ENCODE data around the gene PTPN21. TPM values are rescaled to one million over a fixed set of nuclear protein-coding genes. Genes with fewer than 3 reads are reported as not detected.

The PTPN21 gene
- total RNA-seq, 4 donors from 2014 or later, result 39.5 to 76.9 (median 64.0) TPM

DNA sequence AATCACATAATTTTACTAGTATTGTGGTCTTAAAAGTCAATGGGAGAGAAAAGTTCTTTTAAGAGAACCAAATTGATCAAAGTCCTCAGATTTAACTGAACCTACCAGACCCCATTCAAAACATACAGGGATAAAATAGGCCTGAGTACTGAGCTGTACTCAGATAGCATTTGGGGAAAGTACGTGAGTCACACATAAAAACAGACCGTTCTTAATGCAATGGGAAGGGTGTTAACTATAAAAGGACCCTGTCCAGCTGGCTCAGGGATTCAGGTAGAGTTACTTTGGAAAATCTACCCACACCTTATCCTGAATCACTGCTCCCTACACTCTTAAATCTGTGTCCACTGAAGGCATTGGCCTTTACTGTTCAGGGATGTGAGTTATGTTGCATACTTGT is 78.0 kb downstream of the PTPN21 start:
- TF ChIP-seq POLR2A (IDR thresholded peaks at IDR 0.05), result no peak
- TF ChIP-seq, protein P1, sequence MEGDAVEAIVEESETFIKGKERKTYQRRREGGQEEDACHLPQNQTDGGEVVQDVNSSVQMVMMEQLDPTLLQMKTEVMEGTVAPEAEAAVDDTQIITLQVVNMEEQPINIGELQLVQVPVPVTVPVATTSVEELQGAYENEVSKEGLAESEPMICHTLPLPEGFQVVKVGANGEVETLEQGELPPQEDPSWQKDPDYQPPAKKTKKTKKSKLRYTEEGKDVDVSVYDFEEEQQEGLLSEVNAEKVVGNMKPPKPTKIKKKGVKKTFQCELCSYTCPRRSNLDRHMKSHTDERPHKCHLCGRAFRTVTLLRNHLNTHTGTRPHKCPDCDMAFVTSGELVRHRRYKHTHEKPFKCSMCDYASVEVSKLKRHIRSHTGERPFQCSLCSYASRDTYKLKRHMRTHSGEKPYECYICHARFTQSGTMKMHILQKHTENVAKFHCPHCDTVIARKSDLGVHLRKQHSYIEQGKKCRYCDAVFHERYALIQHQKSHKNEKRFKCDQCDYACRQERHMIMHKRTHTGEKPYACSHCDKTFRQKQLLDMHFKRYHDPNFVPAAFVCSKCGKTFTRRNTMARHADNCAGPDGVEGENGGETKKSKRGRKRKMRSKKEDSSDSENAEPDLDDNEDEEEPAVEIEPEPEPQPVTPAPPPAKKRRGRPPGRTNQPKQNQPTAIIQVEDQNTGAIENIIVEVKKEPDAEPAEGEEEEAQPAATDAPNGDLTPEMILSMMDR (IDR thresholded peaks at IDR 0.05), result no peak
- intact Hi-C loops (cut with DNase I; ENCODE audit: low total_unique reads), result no loop called here
- no peak for DNase-seq (ENCODE audit: low spot score in 2 of 2)
- 76 to 79% methylated on average over 2 of the region's 2 CpGs for whole genome bisulfite sequencing, 2 donors
- no peak overlapping the region for H3K4me3 ChIP-seq (ENCODE audit: low read depth, poor library complexity, severe bottlenecking)

DNA sequence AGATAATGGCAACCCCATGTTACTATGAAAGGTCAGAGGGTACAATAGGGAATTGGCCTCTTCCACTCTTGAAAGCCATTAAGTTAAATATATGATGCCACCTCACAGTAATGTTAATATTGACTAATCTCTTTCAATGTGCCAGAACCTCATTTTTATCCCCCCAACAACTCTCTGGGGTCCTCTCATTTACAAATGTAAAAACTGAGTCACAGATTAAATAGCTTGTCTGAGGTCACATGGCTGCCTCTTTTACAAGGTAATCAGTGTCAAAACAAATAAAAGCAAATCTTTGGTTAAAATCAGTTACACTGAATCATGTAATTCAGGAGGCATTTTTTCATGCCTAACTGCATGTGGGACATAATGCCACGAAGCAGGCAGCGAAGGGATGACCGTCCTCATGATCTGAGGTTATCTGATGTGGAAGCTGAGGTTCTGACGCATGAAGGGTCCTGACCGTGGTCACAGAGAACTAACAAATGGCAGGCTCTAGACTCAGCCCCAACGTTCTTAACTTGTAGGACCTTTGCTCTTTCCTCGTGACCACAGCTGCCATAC is 78.5 kb downstream of the PTPN21 start:
- 90 to 94% methylated on average over 7 of the region's 7 CpGs for WGBS, 2 donors
- no peak for DNase-seq (ENCODE audit: low spot score in 2 of 2)
- intact Hi-C loops (cut with DNase I; ENCODE audit: low total_unique reads), result no loop called here
- TF ChIP-seq, protein P1 (IDR thresholded peaks at IDR 0.05), result no peak
- no peak for TF ChIP-seq POLR2A (IDR thresholded peaks at IDR 0.05)
- no peak overlapping the region for H3K4me3 ChIP-seq (ENCODE audit: low read depth, poor library complexity, severe bottlenecking)

DNA sequence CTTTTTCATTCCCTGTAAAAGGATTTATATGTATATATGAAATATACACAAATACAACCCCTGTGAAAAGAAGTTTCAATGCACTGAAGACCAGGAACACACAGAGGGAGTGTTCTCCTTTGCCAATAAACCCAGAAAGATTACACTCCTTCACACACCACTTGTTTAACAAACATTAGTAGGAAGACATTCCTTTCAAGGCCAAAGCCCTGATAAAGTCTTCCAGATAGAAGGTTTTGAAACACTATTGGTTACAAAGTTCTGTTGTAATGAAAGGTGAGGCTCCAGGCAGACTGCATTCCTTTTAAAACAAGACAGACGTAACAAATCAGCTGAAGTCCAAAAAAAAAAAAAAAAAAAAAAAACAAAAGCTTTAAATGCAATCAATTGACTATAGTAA is 81.0 kb downstream of the PTPN21 start:
- 52 to 70% methylated on average over 1 of the region's 1 CpG for WGBS, 2 donors
- intact Hi-C loops (cut with DNase I; ENCODE audit: low total_unique reads), result no loop called here
- DNase-seq (ENCODE audit: low spot score in 2 of 2), result no peak
- TF ChIP-seq, protein P1 (IDR thresholded peaks at IDR 0.05), result no peak
- TF ChIP-seq POLR2A (IDR thresholded peaks at IDR 0.05), result no peak
- no peak overlapping the region for H3K4me3 ChIP-seq (ENCODE audit: low read depth, poor library complexity, severe bottlenecking)

DNA sequence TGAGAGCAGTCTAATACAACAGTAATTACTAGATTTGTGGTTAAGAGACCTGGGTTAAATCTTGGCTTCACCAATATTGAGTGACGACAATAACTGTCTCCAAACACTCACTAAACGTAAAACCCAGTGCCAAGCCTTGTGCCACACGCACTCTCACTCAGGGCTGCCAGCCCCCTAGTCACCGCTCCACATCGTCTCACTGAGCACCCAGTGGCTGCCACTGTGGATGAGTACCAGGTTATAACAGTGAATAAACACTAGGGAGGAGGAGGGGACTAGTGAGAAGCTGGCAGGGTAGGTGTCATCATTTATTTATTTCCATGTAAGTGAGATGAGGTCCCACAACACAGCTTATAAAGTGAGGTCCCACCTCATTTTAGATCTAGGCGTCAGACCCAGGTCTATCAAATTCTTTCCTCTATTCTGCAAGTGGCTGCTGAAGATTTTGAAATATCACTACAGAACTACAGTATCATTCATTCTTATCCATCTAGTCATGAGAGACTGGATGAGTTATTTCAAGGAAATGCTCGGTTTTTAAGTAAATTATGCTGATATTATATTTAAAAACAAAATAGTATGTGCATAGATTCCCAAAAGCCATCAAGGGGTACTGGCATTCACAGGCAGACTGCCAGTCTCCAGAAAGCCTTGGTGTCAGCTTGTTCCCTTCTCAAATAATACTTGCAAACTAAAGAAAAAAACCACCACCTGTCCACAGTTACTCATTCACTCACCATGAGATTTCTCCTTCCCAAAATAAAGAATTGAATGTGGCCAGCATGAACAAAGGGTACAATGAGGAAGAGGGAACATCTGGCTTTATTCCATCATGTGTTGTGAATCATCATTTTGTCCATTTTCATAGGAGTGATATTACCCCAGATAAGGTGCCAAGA is 84.0 kb downstream of the PTPN21 start:
- intact Hi-C loops (cut with DNase I; ENCODE audit: low total_unique reads), result no loop called here
- H3K4me3 ChIP-seq (ENCODE audit: low read depth, poor library complexity, severe bottlenecking), result no peak overlapping the region
- no peak for DNase-seq (ENCODE audit: low spot score in 2 of 2)
- no peak for TF ChIP-seq POLR2A (IDR thresholded peaks at IDR 0.05)
- TF ChIP-seq, protein P1 (IDR thresholded peaks at IDR 0.05), result no peak
- 88 to 93% methylated on average over 7 of the region's 7 CpGs for WGBS, 2 donors

DNA sequence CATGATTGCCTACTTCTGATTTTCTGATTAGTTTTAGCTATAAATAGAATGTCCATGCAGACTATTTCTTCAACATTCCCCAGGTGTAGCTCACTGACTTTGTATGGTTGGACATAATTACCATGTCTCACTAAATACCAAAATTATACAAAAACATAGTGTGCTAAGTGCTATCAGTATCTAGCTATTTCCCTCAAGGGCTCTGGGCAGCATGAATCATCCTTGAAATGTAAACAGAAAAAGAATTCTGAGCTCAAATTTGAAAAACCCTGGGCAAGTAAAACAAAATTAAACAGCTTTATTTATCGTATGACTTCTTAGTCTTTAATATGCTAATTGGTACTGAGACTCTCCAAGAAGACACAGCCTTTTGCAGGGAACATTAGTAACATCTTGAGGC is 86.4 kb downstream of the PTPN21 start:
- intact Hi-C loops (cut with DNase I; ENCODE audit: low total_unique reads), result no loop called here
- WGBS, 2 donors, result 72 to 90% methylated on average over 1 of the region's 1 CpG
- no peak for DNase-seq (ENCODE audit: low spot score in 2 of 2)
- no peak for TF ChIP-seq POLR2A (IDR thresholded peaks at IDR 0.05)
- TF ChIP-seq, protein P1 (IDR thresholded peaks at IDR 0.05), result no peak
- no peak overlapping the region for H3K4me3 ChIP-seq (ENCODE audit: low read depth, poor library complexity, severe bottlenecking)
